ENCODE data around the gene NECAP2.
A peak's percentile ranks its signal among the peaks of the same experiment; 100 is the strongest.
"Not testable (repeated sequence)": the region's sequence is repeated elsewhere in the genome, so short reads cannot be mapped to it uniquely, and the experiment has no call there.

NECAP2 gene

GRCh38 chr1:16498573-16499413, 58.3 kb downstream of the NECAP2 start:
- DNase-seq (ENCODE audit: low read depth) = peak; percentile 75

- not testable (repeated sequence) for DNase-seq (ENCODE audit: low read depth)
Observed at GRCh38 chr1:16500466-16500865, 59.9 kb downstream of the NECAP2 start.

- not testable (repeated sequence) for DNase-seq (ENCODE audit: low read depth)
Observed at GRCh38 chr1:16500975-16501374, 60.5 kb downstream of the NECAP2 start.

DNA sequence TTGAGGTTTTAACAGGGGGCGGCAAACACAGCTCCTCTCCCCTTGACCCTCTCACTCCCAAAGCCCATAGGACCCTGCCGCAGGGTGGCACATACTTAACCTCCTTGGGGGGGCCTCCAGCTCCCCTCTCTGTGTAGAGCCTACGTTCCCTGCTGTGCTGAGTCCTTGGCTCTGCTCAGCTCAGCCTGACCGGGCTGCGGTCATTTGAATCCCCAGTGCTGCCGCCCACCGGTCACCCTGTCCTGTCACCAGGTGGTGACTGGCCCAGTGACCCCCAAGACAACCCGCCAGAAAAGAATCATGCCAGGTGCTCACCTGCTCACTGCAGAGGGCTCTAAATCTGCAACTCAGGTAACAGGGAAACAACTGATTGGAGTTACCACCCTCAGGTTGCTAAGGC, 60.9 kb downstream of the NECAP2 start:
- DNase-seq (ENCODE audit: low read depth) = not testable (repeated sequence)

DNA sequence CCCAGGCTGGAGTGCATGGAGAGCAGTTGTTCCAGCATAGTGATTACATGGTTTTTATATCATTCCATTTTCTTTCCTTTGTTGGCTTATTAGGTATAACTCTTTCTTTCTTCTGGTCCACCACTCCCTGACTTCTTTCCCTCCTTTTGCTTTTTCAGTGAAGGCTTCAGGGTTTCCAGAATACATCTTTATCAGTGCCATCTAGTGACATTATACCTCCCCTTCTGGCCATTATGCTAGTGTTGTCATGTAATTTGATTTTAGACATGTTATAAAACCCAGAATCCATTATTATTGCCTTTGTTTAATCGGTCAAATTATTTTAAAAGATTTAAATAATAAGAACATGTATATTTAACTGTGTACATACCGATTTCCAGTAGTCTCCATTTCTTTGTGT, 63.0 kb downstream of the NECAP2 start:
- DNase-seq (ENCODE audit: low read depth) = no peak

GRCh38 chr1:16505870-16506269, 65.3 kb downstream of the NECAP2 start:
- peak; percentile 7 for DNase-seq (ENCODE audit: low read depth)

GRCh38 chr1:16506364-16507136, 66.0 kb downstream of the NECAP2 start:
- peak; percentile 14 for DNase-seq (ENCODE audit: low read depth)

DNA sequence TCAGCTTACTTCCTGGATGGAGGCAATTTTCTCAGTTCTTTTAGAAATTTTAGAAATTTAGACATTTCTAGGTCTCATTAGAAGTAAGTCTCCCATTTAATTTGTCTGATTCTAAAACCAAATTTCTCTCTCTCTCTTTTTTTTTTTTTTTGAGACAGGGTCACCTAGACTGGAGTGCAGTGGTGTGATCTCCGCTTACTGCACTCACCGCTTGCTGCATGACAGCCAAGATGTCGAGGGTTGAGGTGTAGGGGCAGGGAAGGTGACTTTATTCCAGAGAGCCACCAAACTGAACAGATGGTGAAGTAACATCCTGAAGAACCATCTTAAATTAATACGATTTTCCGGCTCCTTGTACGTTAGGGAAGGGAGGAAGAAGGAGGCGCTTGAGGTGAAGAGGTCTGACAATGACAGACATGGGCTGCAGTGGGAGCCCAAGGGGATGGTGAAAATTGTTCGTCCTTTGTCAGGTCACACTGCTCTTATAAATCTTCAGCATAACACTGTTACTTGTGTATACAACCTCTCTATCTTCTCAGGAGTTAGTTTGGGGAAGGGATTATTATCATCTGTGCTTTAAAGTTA, 68.4 kb downstream of the NECAP2 start:
- DNase-seq (ENCODE audit: low read depth) = not testable (repeated sequence)

Data from amniotic epithelial cell (primary cell).